ENCODE results near the gene GAN. TPM values are rescaled to one million over a fixed set of nuclear protein-coding genes. Genes with fewer than 3 reads are reported as not detected.

GAN gene
- total and polyA plus RNA-seq, 10 of the 15 experiments (the other 5 are each of a cell fraction or from before 2014, with no cell fraction given): 0.42 to 8.4 (median 2.5) TPM

DNA sequence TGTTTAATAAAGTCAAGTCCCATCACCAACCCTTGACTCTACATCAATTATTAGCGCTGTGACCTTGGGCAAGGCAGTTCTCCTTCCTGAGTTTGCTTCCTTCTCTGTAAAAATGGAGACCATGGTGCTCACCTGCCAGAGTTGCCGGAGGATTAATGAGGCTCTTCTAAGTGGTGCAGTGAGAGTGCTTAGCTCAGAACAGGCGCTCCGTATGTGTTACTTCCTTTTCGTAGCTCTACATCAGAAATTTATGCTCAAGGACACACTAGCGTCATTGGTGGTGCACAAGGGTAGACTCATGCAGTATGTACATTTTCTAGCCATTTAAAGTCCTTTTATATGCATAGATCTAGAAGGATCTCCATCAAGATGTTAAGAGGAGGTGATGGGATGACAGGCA, 112.5 kb downstream of the GAN start:
- Histone ChIP-seq H3K79me2 (ENCODE audit: control insufficient read depth, insufficient read depth, low read length) (no peaks in the 10 kb centered on the region), H3K4me3 (no peak overlapping the region), H3K27me3 (replicated peaks in 1 of 2; ENCODE audit: control insufficient read depth in 2 of 2, insufficient read depth in 2 of 2, low read length in 1 of 2) (no peaks in the 10 kb centered on the region), H4K20me1 (ENCODE audit: control insufficient read depth, insufficient read depth) (no peaks in the 10 kb centered on the region), H3K27ac (ENCODE audit: control insufficient read depth, insufficient read depth) (no peak overlapping the region), H3K9ac (ENCODE audit: control insufficient read depth, insufficient read depth, low read length) (no peak overlapping the region), H3K9me3 (replicated peaks; ENCODE audit: control insufficient read depth, insufficient read depth, low read length) (no peaks in the 10 kb centered on the region; the same call in 1 of the 3 replicates), H3K4me2 (ENCODE audit: control insufficient read depth, insufficient read depth) (no peak overlapping the region), H3K4me1 (ENCODE audit: control insufficient read depth, insufficient read depth, low read length) (peaks cover 18% of the 10 kb centered on the region), H2AFZ (ENCODE audit: control insufficient read depth, low read depth, low read length) (no peak overlapping the region), H3K36me3 (ENCODE audit: control insufficient read depth in 2 of 2, insufficient read depth in 2 of 2, low read length in 1 of 2) (no peaks in the 10 kb centered on the region)
- FAIRE-seq (no peak), ATAC-seq (no peak), DNase-seq (ENCODE audit: low read depth, low spot score) (no peak)
- CTCF ChIA-PET: interaction anchor here (0.7 to 2.1 kb wide), 4 partner anchors 13 to 270 kb away, joined by 3 to 6 read pairs (median 4); no protein-coding TSS in a partner anchor
- POLR2A ChIA-PET: interaction anchor here (0.5 kb wide), 1 partner anchor 222 kb away, joined by 4 read pairs; no protein-coding TSS in a partner anchor
- intact Hi-C loops (cut with micrococcal nuclease; ENCODE audit: unreplicated experiment) (no loop called here), in situ Hi-C loops (cut with MboI) (no loop called here)
- RAD21 ChIA-PET (ENCODE audit: unreplicated experiment): interaction anchor here (1.0 to 2.0 kb wide), 2 partner anchors 23 to 286 kb away, joined by 3 to 4 read pairs; no protein-coding TSS in a partner anchor
- WGBS (ENCODE audit: insufficient coverage, insufficient replicate concordance, low lambda C conversion rate, missing lambda C conversion rate): 90% methylated on average over 6 of the region's 6 CpGs
- TF ChIP-seq EP300 (IDR thresholded peaks at IDR 0.05; ENCODE audit: borderline replicate concordance in 1 of 2, control insufficient read depth in 1 of 2, low read depth in 2 of 2, low read length in 2 of 2) (no peak), BHLHE40 (IDR thresholded peaks at IDR 0.05; ENCODE audit: borderline replicate concordance in 1 of 2, low read depth in 2 of 2, low read length in 1 of 2) (no peak), ESRRA (IDR thresholded peaks at IDR 0.05; ENCODE audit: low read length) (no peak), SREBF1 (IDR thresholded peaks at IDR 0.05; ENCODE audit: low read length) (no peak), CHD2 (IDR thresholded peaks at IDR 0.05; ENCODE audit: borderline replicate concordance, low read depth, low read length) (no peak), TARDBP (IDR thresholded peaks at IDR 0.05; ENCODE audit: borderline replicate concordance) (no peak), IKZF2 (IDR thresholded peaks at IDR 0.05) (no peak)
- TF ChIP-seq, protein P1, sequence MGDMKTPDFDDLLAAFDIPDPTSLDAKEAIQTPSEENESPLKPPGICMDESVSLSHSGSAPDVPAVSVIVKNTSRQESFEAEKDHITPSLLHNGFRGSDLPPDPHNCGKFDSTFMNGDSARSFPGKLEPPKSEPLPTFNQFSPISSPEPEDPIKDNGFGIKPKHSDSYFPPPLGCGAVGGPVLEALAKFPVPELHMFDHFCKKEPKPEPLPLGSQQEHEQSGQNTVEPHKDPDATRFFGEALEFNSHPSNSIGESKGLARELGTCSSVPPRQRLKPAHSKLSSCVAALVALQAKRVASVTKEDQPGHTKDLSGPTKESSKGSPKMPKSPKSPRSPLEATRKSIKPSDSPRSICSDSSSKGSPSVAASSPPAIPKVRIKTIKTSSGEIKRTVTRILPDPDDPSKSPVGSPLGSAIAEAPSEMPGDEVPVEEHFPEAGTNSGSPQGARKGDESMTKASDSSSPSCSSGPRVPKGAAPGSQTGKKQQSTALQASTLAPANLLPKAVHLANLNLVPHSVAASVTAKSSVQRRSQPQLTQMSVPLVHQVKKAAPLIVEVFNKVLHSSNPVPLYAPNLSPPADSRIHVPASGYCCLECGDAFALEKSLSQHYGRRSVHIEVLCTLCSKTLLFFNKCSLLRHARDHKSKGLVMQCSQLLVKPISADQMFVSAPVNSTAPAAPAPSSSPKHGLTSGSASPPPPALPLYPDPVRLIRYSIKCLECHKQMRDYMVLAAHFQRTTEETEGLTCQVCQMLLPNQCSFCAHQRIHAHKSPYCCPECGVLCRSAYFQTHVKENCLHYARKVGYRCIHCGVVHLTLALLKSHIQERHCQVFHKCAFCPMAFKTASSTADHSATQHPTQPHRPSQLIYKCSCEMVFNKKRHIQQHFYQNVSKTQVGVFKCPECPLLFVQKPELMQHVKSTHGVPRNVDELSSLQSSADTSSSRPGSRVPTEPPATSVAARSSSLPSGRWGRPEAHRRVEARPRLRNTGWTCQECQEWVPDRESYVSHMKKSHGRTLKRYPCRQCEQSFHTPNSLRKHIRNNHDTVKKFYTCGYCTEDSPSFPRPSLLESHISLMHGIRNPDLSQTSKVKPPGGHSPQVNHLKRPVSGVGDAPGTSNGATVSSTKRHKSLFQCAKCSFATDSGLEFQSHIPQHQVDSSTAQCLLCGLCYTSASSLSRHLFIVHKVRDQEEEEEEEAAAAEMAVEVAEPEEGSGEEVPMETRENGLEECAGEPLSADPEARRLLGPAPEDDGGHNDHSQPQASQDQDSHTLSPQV (IDR thresholded peaks at IDR 0.05): no peak
- TF ChIP-seq, protein P2, sequence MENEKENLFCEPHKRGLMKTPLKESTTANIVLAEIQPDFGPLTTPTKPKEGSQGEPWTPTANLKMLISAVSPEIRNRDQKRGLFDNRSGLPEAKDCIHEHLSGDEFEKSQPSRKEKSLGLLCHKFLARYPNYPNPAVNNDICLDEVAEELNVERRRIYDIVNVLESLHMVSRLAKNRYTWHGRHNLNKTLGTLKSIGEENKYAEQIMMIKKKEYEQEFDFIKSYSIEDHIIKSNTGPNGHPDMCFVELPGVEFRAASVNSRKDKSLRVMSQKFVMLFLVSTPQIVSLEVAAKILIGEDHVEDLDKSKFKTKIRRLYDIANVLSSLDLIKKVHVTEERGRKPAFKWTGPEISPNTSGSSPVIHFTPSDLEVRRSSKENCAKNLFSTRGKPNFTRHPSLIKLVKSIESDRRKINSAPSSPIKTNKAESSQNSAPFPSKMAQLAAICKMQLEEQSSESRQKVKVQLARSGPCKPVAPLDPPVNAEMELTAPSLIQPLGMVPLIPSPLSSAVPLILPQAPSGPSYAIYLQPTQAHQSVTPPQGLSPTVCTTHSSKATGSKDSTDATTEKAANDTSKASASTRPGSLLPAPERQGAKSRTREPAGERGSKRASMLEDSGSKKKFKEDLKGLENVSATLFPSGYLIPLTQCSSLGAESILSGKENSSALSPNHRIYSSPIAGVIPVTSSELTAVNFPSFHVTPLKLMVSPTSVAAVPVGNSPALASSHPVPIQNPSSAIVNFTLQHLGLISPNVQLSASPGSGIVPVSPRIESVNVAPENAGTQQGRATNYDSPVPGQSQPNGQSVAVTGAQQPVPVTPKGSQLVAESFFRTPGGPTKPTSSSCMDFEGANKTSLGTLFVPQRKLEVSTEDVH (IDR thresholded peaks at IDR 0.05; ENCODE audit: low read depth, partially characterized antibody): no peak
- TF ChIP-seq, protein P3, sequence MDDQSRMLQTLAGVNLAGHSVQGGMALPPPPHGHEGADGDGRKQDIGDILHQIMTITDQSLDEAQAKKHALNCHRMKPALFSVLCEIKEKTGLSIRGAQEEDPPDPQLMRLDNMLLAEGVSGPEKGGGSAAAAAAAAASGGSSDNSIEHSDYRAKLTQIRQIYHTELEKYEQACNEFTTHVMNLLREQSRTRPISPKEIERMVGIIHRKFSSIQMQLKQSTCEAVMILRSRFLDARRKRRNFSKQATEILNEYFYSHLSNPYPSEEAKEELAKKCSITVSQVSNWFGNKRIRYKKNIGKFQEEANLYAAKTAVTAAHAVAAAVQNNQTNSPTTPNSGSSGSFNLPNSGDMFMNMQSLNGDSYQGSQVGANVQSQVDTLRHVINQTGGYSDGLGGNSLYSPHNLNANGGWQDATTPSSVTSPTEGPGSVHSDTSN (IDR thresholded peaks at IDR 0.05; ENCODE audit: insufficient replicate concordance, low read depth, low read length): no peak
- SMC1A ChIA-PET (ENCODE audit: uncharacterized antibody, unreplicated experiment): interaction anchor here (1.1 to 1.3 kb wide), 4 partner anchors 14 to 196 kb away, joined by 3 to 4 read pairs (median 3); no protein-coding TSS in a partner anchor
- BruUV-seq (replicated peaks): no TSS peak
